ENCODE results near the gene DMAC2L.
"Not testable (repeated sequence)": the region's sequence is repeated elsewhere in the genome, so short reads cannot be mapped to it uniquely, and the experiment has no call there.

The DMAC2L gene

DNA sequence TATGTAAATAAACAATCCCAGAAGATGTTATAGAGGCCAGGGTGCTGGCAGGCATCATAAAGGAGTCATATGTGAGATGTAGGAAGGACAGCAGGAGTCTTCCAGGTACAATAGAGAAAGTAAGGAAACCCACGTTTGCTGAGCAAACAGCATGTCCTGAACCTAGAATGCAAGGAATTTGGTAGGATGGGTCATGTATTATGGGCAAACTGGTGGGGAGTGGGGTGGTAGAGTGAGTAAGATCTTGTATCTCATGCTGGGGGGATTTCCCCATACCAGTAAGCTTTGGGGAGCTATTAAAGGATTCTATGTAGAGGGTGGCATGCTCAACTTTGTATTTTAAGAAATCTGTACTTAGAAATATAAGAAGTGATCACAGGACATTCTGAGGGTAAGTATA is 43.6 kb downstream of the DMAC2L start:
- TF ChIP-seq ZFX (IDR thresholded peaks at IDR 0.05), result no peak
- TF ChIP-seq CTCF (conservative IDR thresholded peaks at IDR 0.05), result no peak
- H3K27ac ChIP-seq, result no peak overlapping the region

DNA sequence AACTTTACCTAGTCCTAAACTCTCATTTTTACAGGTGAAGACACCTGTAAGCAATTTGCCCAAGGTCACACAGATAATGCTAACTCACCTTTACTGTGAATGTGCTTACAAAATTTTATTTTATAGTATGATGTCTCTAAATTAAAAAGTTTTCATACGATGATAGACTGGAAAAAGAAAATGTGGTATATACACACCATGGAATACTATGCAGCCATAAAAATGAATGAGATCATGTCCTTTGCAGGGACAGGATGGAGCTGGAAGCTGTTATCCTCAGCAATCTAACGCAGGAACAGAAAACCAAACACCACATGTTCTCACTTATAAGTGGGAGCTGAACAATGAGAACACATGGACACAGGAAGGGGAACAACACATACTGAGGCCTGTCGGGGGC is 44.2 kb downstream of the DMAC2L start:
- not testable (repeated sequence) for H3K27ac ChIP-seq

DNA sequence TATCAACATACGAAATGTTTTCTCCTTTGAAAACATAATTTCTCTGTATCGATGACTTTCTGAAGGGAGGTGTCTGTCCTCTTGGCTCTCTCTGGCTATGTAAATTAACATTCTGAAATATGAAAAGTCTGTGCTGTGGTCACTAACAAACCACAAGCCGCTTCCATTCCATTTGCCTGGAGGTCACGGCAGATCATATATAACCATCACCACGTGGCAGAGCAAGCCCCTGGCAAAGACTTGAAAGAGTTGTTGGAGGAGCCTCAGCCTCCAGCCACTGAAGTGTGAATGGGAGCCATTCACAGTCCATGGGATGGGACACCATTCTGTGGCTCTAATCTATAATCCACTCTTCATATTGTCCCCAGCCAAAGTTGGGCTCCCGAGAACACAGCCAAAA is 45.0 kb downstream of the DMAC2L start:
- no peak overlapping the region for H3K27ac ChIP-seq
- TF ChIP-seq ZFX (IDR thresholded peaks at IDR 0.05) (no peak), CTCF (conservative IDR thresholded peaks at IDR 0.05) (no peak)

GRCh38 chr14:50357753-50358395 is 45.8 kb downstream of the DMAC2L start:
- peak overlapping the region; percentile 41; the same call in 1 of the 2 replicates for H3K27ac ChIP-seq
- TF ChIP-seq CTCF (conservative IDR thresholded peaks at IDR 0.05) (no peak), ZFX (IDR thresholded peaks at IDR 0.05) (no peak)

DNA sequence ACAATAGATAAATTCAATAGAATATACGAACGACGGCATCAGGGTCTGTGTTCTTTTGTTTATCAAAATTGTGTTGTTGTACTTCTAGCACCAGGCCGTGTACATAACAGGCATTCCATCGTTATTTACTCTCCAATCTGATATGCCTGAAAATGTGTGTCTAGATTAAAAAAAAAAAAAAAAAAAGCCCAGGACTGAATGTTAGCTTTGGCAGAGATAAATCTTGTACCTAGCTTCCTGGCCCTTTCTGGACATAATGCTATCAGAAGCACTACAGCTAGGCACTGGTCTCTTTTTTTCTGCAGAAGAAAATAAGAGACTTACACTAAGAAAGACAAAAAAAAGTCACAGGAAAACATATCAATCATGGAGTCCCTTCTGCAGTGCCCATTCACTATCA is 47.5 kb downstream of the DMAC2L start:
- no peak for TF ChIP-seq ZFX (IDR thresholded peaks at IDR 0.05)
- no peak for TF ChIP-seq CTCF (conservative IDR thresholded peaks at IDR 0.05)
- no peak overlapping the region for H3K27ac ChIP-seq

- H3K27ac ChIP-seq, result no peak overlapping the region
- TF ChIP-seq ZFX (IDR thresholded peaks at IDR 0.05) (no peak), CTCF (conservative IDR thresholded peaks at IDR 0.05) (no peak)
Observed at GRCh38 chr14:50360093-50360492, 48.0 kb downstream of the DMAC2L start.

DNA sequence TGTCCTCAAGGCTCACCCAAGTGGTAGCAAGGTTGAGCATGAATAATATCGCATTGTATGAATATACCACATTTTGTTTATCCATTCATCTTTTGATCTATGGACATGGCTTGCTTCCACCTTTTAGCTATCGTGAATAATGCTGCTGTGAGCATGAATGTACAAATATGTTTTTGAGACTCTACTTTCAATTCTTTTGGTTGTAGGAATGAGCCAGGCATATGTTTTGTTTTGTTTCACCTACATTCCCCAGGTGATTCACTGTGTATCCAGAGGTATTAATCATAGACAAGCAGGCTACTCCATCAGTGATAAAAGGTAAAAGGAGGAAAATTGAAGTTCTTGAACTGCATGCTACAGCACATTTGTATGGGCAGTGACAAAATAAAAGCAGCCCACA is 48.7 kb downstream of the DMAC2L start:
- H3K27ac ChIP-seq, result no peak overlapping the region
- TF ChIP-seq ZFX (IDR thresholded peaks at IDR 0.05), result no peak
- TF ChIP-seq CTCF (conservative IDR thresholded peaks at IDR 0.05), result no peak

- not testable (repeated sequence) for H3K27ac ChIP-seq
Observed at GRCh38 chr14:50361473-50362403, 49.6 kb downstream of the DMAC2L start.
